ENCODE measurements around the gene VAV2.

VAV2 gene

GRCh38 chr9:133797406-133798105 lies 194.6 kb downstream of the VAV2 start:
- Histone ChIP-seq H3K36me3 (ENCODE audit: low read length) (no peaks in the 10 kb centered on the region), H3K9ac (ENCODE audit: low read length) (no peak overlapping the region), H3F3A (ENCODE audit: insufficient read depth) (no peaks in the 10 kb centered on the region), H3K79me2 (ENCODE audit: insufficient read depth, low read length) (no peaks in the 10 kb centered on the region), H2AFZ (ENCODE audit: low read depth, low read length, severe bottlenecking) (no peak overlapping the region), H3K27me3 (ENCODE audit: low read length) (no peaks in the 10 kb centered on the region), H4K20me1 (ENCODE audit: low read depth, low read length) (no peaks in the 10 kb centered on the region; the same call in 1 of the 2 replicates), H3K27ac (ENCODE audit: low read depth, low read length) (no peak overlapping the region), H3K4me2 (ENCODE audit: low read depth, low read length, poor library complexity, severe bottlenecking) (no peak overlapping the region), H3K9me2 (replicated peaks; ENCODE audit: insufficient read depth, low read length) (no peaks in the 10 kb centered on the region), H3K9me3 (ENCODE audit: insufficient read depth, low read length) (no peaks in the 10 kb centered on the region), H3K4me3 (ENCODE audit: insufficient read depth, low read length, poor library complexity, severe bottlenecking) (no peak overlapping the region)
- TF ChIP-seq CTCF (IDR thresholded peaks at IDR 0.05; ENCODE audit: insufficient read depth, low read length, poor library complexity, severe bottlenecking) (no peak), EZH2phosphoT487 (conservative IDR thresholded peaks at IDR 0.05; ENCODE audit: low read length) (no peak)

GRCh38 chr9:133796562-133796961 lies 195.6 kb downstream of the VAV2 start:
- no peaks in the 10 kb centered on the region for H3K27me3 ChIP-seq (ENCODE audit: low read length)
- H3K79me2 ChIP-seq (ENCODE audit: insufficient read depth, low read length) = no peaks in the 10 kb centered on the region
- no peak overlapping the region for H3K9ac ChIP-seq (ENCODE audit: low read length)
- TF ChIP-seq EZH2phosphoT487 (conservative IDR thresholded peaks at IDR 0.05; ENCODE audit: low read length) = no peak
- no peaks in the 10 kb centered on the region for H3K9me3 ChIP-seq (ENCODE audit: insufficient read depth, low read length)
- H3K36me3 ChIP-seq (ENCODE audit: low read length) = no peaks in the 10 kb centered on the region
- no peak overlapping the region for H2AFZ ChIP-seq (ENCODE audit: low read depth, low read length, severe bottlenecking)
- no peak overlapping the region for H3K27ac ChIP-seq (ENCODE audit: low read depth, low read length)
- no peaks in the 10 kb centered on the region for H3F3A ChIP-seq (ENCODE audit: insufficient read depth)
- no peak overlapping the region for H3K4me3 ChIP-seq (ENCODE audit: insufficient read depth, low read length, poor library complexity, severe bottlenecking)
- H3K4me2 ChIP-seq (ENCODE audit: low read depth, low read length, poor library complexity, severe bottlenecking) = no peak overlapping the region
- H3K9me2 ChIP-seq (replicated peaks; ENCODE audit: insufficient read depth, low read length) = no peaks in the 10 kb centered on the region
- no peaks in the 10 kb centered on the region; the same call in 1 of the 2 replicates for H4K20me1 ChIP-seq (ENCODE audit: low read depth, low read length)

GRCh38 chr9:133795049-133795448 lies 197.1 kb downstream of the VAV2 start:
- no peak overlapping the region for H3K9ac ChIP-seq (ENCODE audit: low read length)
- no peaks in the 10 kb centered on the region for H3K27me3 ChIP-seq (ENCODE audit: low read length)
- H3K27ac ChIP-seq (ENCODE audit: low read depth, low read length) = no peak overlapping the region
- no peaks in the 10 kb centered on the region for H3F3A ChIP-seq (ENCODE audit: insufficient read depth)
- no peak overlapping the region for H2AFZ ChIP-seq (ENCODE audit: low read depth, low read length, severe bottlenecking)
- H3K9me2 ChIP-seq (replicated peaks; ENCODE audit: insufficient read depth, low read length) = no peaks in the 10 kb centered on the region
- H3K4me2 ChIP-seq (ENCODE audit: low read depth, low read length, poor library complexity, severe bottlenecking) = no peak overlapping the region
- H3K36me3 ChIP-seq (ENCODE audit: low read length) = no peaks in the 10 kb centered on the region
- TF ChIP-seq EZH2phosphoT487 (conservative IDR thresholded peaks at IDR 0.05; ENCODE audit: low read length) = no peak
- TF ChIP-seq CTCF (IDR thresholded peaks at IDR 0.05; ENCODE audit: insufficient read depth, low read length, poor library complexity, severe bottlenecking) = no peak
- H3K9me3 ChIP-seq (ENCODE audit: insufficient read depth, low read length) = no peaks in the 10 kb centered on the region
- no peaks in the 10 kb centered on the region for H4K20me1 ChIP-seq (ENCODE audit: low read depth, low read length)
- H3K4me3 ChIP-seq (ENCODE audit: insufficient read depth, low read length, poor library complexity, severe bottlenecking) = no peak overlapping the region
- no peaks in the 10 kb centered on the region for H3K79me2 ChIP-seq (ENCODE audit: insufficient read depth, low read length)

- Histone ChIP-seq H3K36me3 (ENCODE audit: low read length) (no peaks in the 10 kb centered on the region), H3K4me2 (ENCODE audit: low read depth, low read length, poor library complexity, severe bottlenecking) (no peak overlapping the region), H3K27me3 (ENCODE audit: low read length) (no peaks in the 10 kb centered on the region), H2AFZ (ENCODE audit: low read depth, low read length, severe bottlenecking) (no peak overlapping the region), H3K4me3 (ENCODE audit: insufficient read depth, low read length, poor library complexity, severe bottlenecking) (no peak overlapping the region), H3F3A (ENCODE audit: insufficient read depth) (no peaks in the 10 kb centered on the region), H3K9me2 (replicated peaks; ENCODE audit: insufficient read depth, low read length) (no peaks in the 10 kb centered on the region), H3K9me3 (ENCODE audit: insufficient read depth, low read length) (no peaks in the 10 kb centered on the region), H3K9ac (ENCODE audit: low read length) (no peak overlapping the region), H4K20me1 (ENCODE audit: low read depth, low read length) (no peaks in the 10 kb centered on the region), H3K27ac (ENCODE audit: low read depth, low read length) (no peak overlapping the region), H3K79me2 (ENCODE audit: insufficient read depth, low read length) (no peaks in the 10 kb centered on the region)
- no peak for TF ChIP-seq EZH2phosphoT487 (conservative IDR thresholded peaks at IDR 0.05; ENCODE audit: low read length)
- TF ChIP-seq CTCF (IDR thresholded peaks at IDR 0.05; ENCODE audit: insufficient read depth, low read length, poor library complexity, severe bottlenecking) = no peak
Observed at GRCh38 chr9:133794016-133794760, 197.9 kb downstream of the VAV2 start.
